K562 (cell line): Measurements from ENCODE around the gene GALNT5. TPM values are rescaled to one million over a fixed set of nuclear protein-coding genes. Genes with fewer than 3 reads are reported as not detected.

Experiments
- ARID1B ChIP-seq: fragments of 450-650 bp; IDR thresholded peaks from 2 replicates; pipeline ENCODE4 v1.6.1; 2016; ENCODE audit warnings: antibody characterized with exemption, mild to moderate bottlenecking, inconsistent platforms
- CBFA2T2 ChIP-seq: fragments of 450-650 bp; conservative IDR thresholded peaks from 2 replicates; pipeline ENCODE4 v1.6.1; 2017; ENCODE audit warnings: mild to moderate bottlenecking
- CC2D1A ChIP-seq: fragments of 450-650 bp; IDR thresholded peaks from 2 replicates; pipeline ENCODE4 v1.6.1; 2017; ENCODE audit warnings: mild to moderate bottlenecking
- CCNT2 ChIP-seq: IDR thresholded peaks from 2 replicates; pipeline ENCODE4 v1.6.1; 2011; ENCODE audit warnings: borderline replicate concordance, low read depth, mild to moderate bottlenecking, moderate library complexity, mixed read lengths, low read length; ENCODE audit not compliant: insufficient read length; ENCODE audit errors: extremely low read depth
- CEBPG ChIP-seq, 3 experiments: fragments of 200-800 bp in 1 of 3; sonication (Bioruptor generic) in 1 of 3; sonication (generic) in 1 of 3; formaldehyde crosslinking in 1 of 3; IDR thresholded peaks in 2 of 3; conservative IDR thresholded peaks in 1 of 3; 2 replicates each; pipeline versions ENCODE4 v1.6.1 to v1.8.0; 2016 to 2022; ENCODE audit warnings: missing compliant biosample characterization in 2 of 3, missing genetic modification characterization in 2 of 3, mild to moderate bottlenecking in 1 of 3, missing genetic modification reagents in 1 of 3
- FOS ChIP-seq: IDR thresholded peaks from 3 replicates; pipeline ENCODE4 v1.6.1; 2011; ENCODE audit not compliant: insufficient read length; ENCODE audit errors: extremely low read depth
- HDAC8 ChIP-seq: fragments of 450-650 bp; IDR thresholded peaks from 2 replicates; pipeline ENCODE4 v1.6.1; 2016; ENCODE audit warnings: mild to moderate bottlenecking, missing genetic modification characterization, moderate library complexity, missing compliant biosample characterization
- HNRNPLL ChIP-seq: fragments of 200-400 bp; formaldehyde crosslinking; IDR thresholded peaks from 2 replicates; pipeline ENCODE4 v1.6.1; 2017; ENCODE audit warnings: low read length, low read depth, mild to moderate bottlenecking; ENCODE audit not compliant: poor library complexity, severe bottlenecking
- MTA3 ChIP-seq: fragments of 450-650 bp; formaldehyde crosslinking; IDR thresholded peaks from 2 replicates; pipeline ENCODE4 v1.6.1; 2017; ENCODE audit warnings: mild to moderate bottlenecking, borderline replicate concordance
- PHF21A ChIP-seq: fragments of 450-650 bp; IDR thresholded peaks from 2 replicates; pipeline ENCODE4 v1.6.1; 2017; ENCODE audit warnings: low read depth, borderline replicate concordance
- POLR3G ChIP-seq: IDR thresholded peaks from 2 replicates; pipeline ENCODE4 v1.6.1; 2011; ENCODE audit not compliant: insufficient read length, insufficient replicate concordance; ENCODE audit errors: extremely low read depth
- SNIP1 ChIP-seq: fragments of 450-650 bp; IDR thresholded peaks from 2 replicates; pipeline ENCODE4 v1.7.1; 2017; ENCODE audit warnings: low read depth, mild to moderate bottlenecking
- SRSF7 ChIP-seq: fragments of 200-400 bp; formaldehyde crosslinking; optimal IDR thresholded peaks from 2 replicates; pipeline ENCODE3; 2017; ENCODE audit warnings: mild to moderate bottlenecking, low read depth, low read length
- TEAD1 ChIP-seq, 2 experiments: fragments of 450-650 bp in 1 of 2; sonication (generic) in 1 of 2; formaldehyde crosslinking; IDR thresholded peaks; 2 replicates each; pipeline versions ENCODE4 v1.4.0 to v1.8.0; 2020 to 2022; ENCODE audit warnings: mild to moderate bottlenecking in 2 of 2, missing genetic modification reagents in 1 of 2
- ZKSCAN8 ChIP-seq: fragments of 200-800 bp; sonication (Bioruptor generic); IDR thresholded peaks from 2 replicates; pipeline ENCODE4 v1.6.1; 2016; ENCODE audit warnings: missing genetic modification characterization, missing compliant biosample characterization
- ZNF133 ChIP-seq: fragments of 250-450 bp; sonication (Bioruptor Pico); IDR thresholded peaks from 2 replicates; pipeline ENCODE4 v1.4.0; 2020; ENCODE audit warnings: mild to moderate bottlenecking
- ZNF239 ChIP-seq: fragments of 250-450 bp; sonication (Bioruptor Pico); IDR thresholded peaks from 2 replicates; pipeline ENCODE4 v1.4.0; 2020; ENCODE audit warnings: mild to moderate bottlenecking
- ZNF431 ChIP-seq: sonication (generic); formaldehyde crosslinking; IDR thresholded peaks from 2 replicates; pipeline ENCODE4 v1.8.0; 2022; ENCODE audit warnings: mild to moderate bottlenecking, missing genetic modification reagents
- ZNF583 ChIP-seq: fragments of 250-450 bp; sonication (Bioruptor Pico); IDR thresholded peaks from 2 replicates; pipeline ENCODE4 v1.4.0; 2020
- polyA plus RNA-seq, 8 experiments: library from polyadenylated mRNA; depleted of rRNA in 4 of 8; stranded (reverse) in 5 of 8; unstranded in 3 of 8; fragments of >200 nt; fragmentation: Nextera tagmentation in 2 of 8; fragmentation: Illumina TruSeq in 1 of 8; extraction: Ambion mirVana in 2 of 8; extraction: Trizol in 1 of 8; gene quantifications; 2 replicates each; pipeline versions ENCODE4 v1.2.1 to v1.2.3, GENCODE V29; 2011 to 2014; ENCODE audit warnings: inconsistent platforms in 1 of 8, missing spikeins in 1 of 8
- total RNA-seq, 7 experiments: library from RNA; depleted of rRNA in 6 of 7; stranded (reverse); fragments of >200 nt in 6 of 7; fragmentation: Illumina TruSeq in 2 of 7; extraction: Trizol in 2 of 7; gene quantifications; 2 replicates each; pipeline versions ENCODE4 v1.2.1 to v1.2.3, GENCODE V29; 2011 to 2021; ENCODE audit warnings: low replicate concordance in 1 of 7
- TF ChIP-seq, protein P1 (sequence below): fragments of 250-450 bp; sonication (Bioruptor Pico); IDR thresholded peaks from 2 replicates; pipeline ENCODE4 v1.8.0; 2022; ENCODE audit warnings: moderate library complexity, mild to moderate bottlenecking, inconsistent platforms
- TF ChIP-seq, protein P2 (sequence below): fragments of 250-450 bp; sonication (Bioruptor Pico); IDR thresholded peaks from 2 replicates; pipeline ENCODE4 v1.8.0; 2022; ENCODE audit warnings: inconsistent platforms
- TF ChIP-seq, protein P3 (sequence below): fragments of 450-650 bp; formaldehyde crosslinking; conservative IDR thresholded peaks from 2 replicates; pipeline ENCODE4 v1.4.0; 2022; ENCODE audit warnings: mild to moderate bottlenecking, missing genetic modification characterization

Gene GALNT5
- total and polyA plus RNA-seq, 9 of the 15 experiments (the other 6 are each of a cell fraction or from before 2014, with no cell fraction given) = 21.6 to 73.0 (median 54.7) TPM

DNA sequence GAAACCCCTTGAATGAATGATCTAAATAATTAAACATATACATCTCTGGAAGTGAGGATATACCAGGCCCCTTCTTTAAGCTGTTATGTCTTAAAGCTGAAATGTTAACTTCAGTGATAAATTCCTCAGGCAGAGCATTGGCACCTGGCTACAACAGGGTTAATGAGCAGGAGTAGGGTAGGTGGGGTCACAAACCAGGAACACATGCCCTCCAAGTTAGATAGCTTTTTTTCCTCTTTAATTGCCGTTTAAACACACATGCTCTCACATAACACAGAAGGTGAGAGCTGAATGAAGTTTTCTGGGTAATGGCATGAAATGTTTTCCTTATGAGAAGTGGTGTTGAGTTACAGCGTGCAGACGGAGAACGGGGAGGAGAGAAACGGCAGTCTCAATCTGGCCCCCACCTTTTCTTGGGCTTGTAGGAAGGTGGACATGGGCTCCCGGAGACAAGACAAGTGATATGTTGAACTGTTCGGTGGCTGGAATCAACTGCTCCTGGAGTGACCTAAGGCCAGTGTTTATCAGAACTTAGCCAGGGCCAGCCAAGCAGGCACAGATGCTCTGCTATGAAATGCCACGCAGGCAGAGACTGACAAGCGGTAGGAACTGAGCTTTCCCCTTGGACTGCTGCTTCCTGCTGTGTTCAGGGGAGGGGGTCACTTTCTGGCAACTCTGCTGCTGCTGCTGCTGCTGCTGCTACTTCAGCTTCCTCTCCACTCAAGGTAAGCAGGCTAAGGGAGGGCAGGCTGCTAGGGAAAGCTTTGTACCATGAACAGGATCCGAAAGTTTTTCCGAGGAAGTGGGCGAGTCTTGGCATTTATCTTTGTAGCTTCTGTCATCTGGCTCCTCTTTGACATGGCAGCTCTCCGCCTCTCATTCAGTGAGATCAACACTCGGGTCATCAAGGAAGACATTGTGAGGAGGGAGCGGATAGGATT is at the start of gene GALNT5 (continued):
- TF ChIP-seq FOS = no peak
- TF ChIP-seq TEAD1 (CRISPR knock-in tag; IDR thresholded peaks at IDR 0.05) = peak in 1 of 2 experiments; percentile 66; a peak in 2 of 4 replicates
- no peak for TF ChIP-seq POLR3G
- TF ChIP-seq, protein P1, sequence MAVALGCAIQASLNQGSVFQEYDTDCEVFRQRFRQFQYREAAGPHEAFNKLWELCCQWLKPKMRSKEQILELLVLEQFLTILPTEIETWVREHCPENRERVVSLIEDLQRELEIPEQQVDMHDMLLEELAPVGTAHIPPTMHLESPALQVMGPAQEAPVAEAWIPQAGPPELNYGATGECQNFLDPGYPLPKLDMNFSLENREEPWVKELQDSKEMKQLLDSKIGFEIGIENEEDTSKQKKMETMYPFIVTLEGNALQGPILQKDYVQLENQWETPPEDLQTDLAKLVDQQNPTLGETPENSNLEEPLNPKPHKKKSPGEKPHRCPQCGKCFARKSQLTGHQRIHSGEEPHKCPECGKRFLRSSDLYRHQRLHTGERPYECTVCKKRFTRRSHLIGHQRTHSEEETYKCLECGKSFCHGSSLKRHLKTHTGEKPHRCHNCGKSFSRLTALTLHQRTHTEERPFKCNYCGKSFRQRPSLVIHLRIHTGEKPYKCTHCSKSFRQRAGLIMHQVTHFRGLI = no peak
- TF ChIP-seq CEBPG (CRISPR knock-in tag; IDR thresholded peaks at IDR 0.05) = no peak
- TF ChIP-seq CEBPG (tag; conservative IDR thresholded peaks at IDR 0.05 in 1 of 2, IDR thresholded peaks at IDR 0.05 in 1 of 2) = no peak
- TF ChIP-seq ZNF239 = no peak
- TF ChIP-seq CC2D1A = no peak
- no peak for TF ChIP-seq ZKSCAN8
- peak; percentile 76 for TF ChIP-seq MTA3
- TF ChIP-seq, protein P2, sequence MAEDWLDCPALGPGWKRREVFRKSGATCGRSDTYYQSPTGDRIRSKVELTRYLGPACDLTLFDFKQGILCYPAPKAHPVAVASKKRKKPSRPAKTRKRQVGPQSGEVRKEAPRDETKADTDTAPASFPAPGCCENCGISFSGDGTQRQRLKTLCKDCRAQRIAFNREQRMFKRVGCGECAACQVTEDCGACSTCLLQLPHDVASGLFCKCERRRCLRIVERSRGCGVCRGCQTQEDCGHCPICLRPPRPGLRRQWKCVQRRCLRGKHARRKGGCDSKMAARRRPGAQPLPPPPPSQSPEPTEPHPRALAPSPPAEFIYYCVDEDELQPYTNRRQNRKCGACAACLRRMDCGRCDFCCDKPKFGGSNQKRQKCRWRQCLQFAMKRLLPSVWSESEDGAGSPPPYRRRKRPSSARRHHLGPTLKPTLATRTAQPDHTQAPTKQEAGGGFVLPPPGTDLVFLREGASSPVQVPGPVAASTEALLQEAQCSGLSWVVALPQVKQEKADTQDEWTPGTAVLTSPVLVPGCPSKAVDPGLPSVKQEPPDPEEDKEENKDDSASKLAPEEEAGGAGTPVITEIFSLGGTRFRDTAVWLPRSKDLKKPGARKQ (CRISPR knock-in tag) = no peak
- TF ChIP-seq ZNF133 (CRISPR knock-in tag) = no peak
- peak; percentile 37 for TF ChIP-seq HNRNPLL
- peak; percentile 47 for TF ChIP-seq CCNT2
- no peak for TF ChIP-seq PHF21A
- TF ChIP-seq SRSF7 = no peak
- TF ChIP-seq, protein P3, sequence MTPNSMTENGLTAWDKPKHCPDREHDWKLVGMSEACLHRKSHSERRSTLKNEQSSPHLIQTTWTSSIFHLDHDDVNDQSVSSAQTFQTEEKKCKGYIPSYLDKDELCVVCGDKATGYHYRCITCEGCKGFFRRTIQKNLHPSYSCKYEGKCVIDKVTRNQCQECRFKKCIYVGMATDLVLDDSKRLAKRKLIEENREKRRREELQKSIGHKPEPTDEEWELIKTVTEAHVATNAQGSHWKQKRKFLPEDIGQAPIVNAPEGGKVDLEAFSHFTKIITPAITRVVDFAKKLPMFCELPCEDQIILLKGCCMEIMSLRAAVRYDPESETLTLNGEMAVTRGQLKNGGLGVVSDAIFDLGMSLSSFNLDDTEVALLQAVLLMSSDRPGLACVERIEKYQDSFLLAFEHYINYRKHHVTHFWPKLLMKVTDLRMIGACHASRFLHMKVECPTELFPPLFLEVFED (CRISPR knock-in tag) = no peak
- peak; percentile 13; the same call in 1 of the 2 replicates for TF ChIP-seq ZNF583 (CRISPR knock-in tag)
- TF ChIP-seq ZNF431 (CRISPR knock-in tag) = no peak
- no peak for TF ChIP-seq HDAC8
- peak; percentile 44; the same call in 1 of the 2 replicates for TF ChIP-seq SNIP1
- peak; percentile 55 for TF ChIP-seq ARID1B
- TF ChIP-seq CBFA2T2 = no peak
